ENCODE results near the gene DPEP2NB. TPM values are rescaled to one million over a fixed set of nuclear protein-coding genes. Genes with fewer than 3 reads are reported as not detected.

Gene DPEP2NB
- not detected in 2 replicates for total RNA-seq

GRCh38 chr16:68015681-68016080 lies at the start of gene DPEP2NB:
Gene DPEP2NB (minus strand): TSS chr16:68015911. CDS start chr16:68015770, 141 bp downstream.

GRCh38 chr16:68022728-68023537 lies 7.2 kb upstream of the DPEP2NB start, which contains the start of the genes DDX28 and DUS2:
Gene DDX28 (minus strand): TSS chr16:68023232. CDS start chr16:68023202, 30 bp downstream.
Gene DUS2 (plus strand): TSS chr16:68023284. CDS start chr16:68038024, 14,740 bp downstream.

GRCh38 chr16:67998779-67999688 lies 16.7 kb downstream of the DPEP2NB start, which contains the start of gene DPEP2:
Gene DPEP2 (minus strand): TSS chr16:67999484. CDS start chr16:67993212, 6,272 bp downstream.

GRCh38 chr16:67979955-67980678 lies 35.6 kb downstream of the DPEP2NB start, which contains the start of gene DPEP3:
Gene DPEP3 (minus strand): TSS chr16:67980499. CDS start chr16:67980380, 119 bp downstream.

GRCh38 chr16:67968400-67969253 lies 47.1 kb downstream of the DPEP2NB start, which contains the start of gene SLC12A4:
Gene SLC12A4 (minus strand): TSS chr16:67968637. CDS start chr16:67968553, 84 bp downstream.

Other genes starting within 250 kb of the DPEP2NB start
- gene RANBP10, start 209.4 kb downstream of the DPEP2NB start, total RNA-seq, result 4.1 and 5.0 TPM in 2 replicates
- 0.07 and 0.09 TPM in 2 replicates for gene TSNAXIP1, start 209.0 kb downstream of the DPEP2NB start, total RNA-seq
- 38.4 and 46.5 TPM in 2 replicates for gene THAP11, start 173.6 kb downstream of the DPEP2NB start, total RNA-seq
- gene NUTF2, start 169.0 kb downstream of the DPEP2NB start, total RNA-seq, result 128 and 387 TPM in 2 replicates
- 20.2 and 23.8 TPM in 2 replicates for gene CENPT, start 168.2 kb downstream of the DPEP2NB start, total RNA-seq
- 46.6 and 50.2 TPM in 2 replicates for gene EDC4, start 142.9 kb downstream of the DPEP2NB start, total RNA-seq
- gene NRN1L, start 131.0 kb downstream of the DPEP2NB start, total RNA-seq, result 0.60 TPM in 1 of 2 replicates, not detected in the other
- gene PSKH1, start 122.7 kb downstream of the DPEP2NB start, total RNA-seq, result 6.4 and 10.9 TPM in 2 replicates
- 1.5 TPM in 1 of 2 replicates, not detected in the other for gene CTRL, start 84.0 kb downstream of the DPEP2NB start, total RNA-seq
- 18.6 and 25.6 TPM in 2 replicates for gene PSMB10, start 79.1 kb downstream of the DPEP2NB start, total RNA-seq
- 3.4 and 7.1 TPM in 2 replicates for gene LCAT, start 71.8 kb downstream of the DPEP2NB start, total RNA-seq
- gene SLC12A4, start 47.3 kb downstream of the DPEP2NB start, total RNA-seq, result 34.3 and 43.0 TPM in 2 replicates
- gene DPEP3, start 35.4 kb downstream of the DPEP2NB start, total RNA-seq, result not detected in 2 replicates
- gene DPEP2, start 16.4 kb downstream of the DPEP2NB start, total RNA-seq, result not detected in 2 replicates
- 6.5 and 10.6 TPM in 2 replicates for gene DDX28, start 7.3 kb upstream of the DPEP2NB start, total RNA-seq
- 30.4 and 35.0 TPM in 2 replicates for gene DUS2, start 7.4 kb upstream of the DPEP2NB start, total RNA-seq
- gene NFATC3, start 69.5 kb upstream of the DPEP2NB start, total RNA-seq, result 11.3 and 14.7 TPM in 2 replicates
- gene ESRP2, start 220.2 kb upstream of the DPEP2NB start, total RNA-seq, result 55.9 and 76.4 TPM in 2 replicates
- 9.8 and 13.8 TPM in 2 replicates for gene PLA2G15, start 229.5 kb upstream of the DPEP2NB start, total RNA-seq
- gene SLC7A6, start 248.6 kb upstream of the DPEP2NB start, total RNA-seq, result 11.1 and 17.8 TPM in 2 replicates

Data from airway epithelial cell (primary cell).